GM12878 (cell line): ENCODE measurements around the gene FGR. TPM values are rescaled to one million over a fixed set of nuclear protein-coding genes. Genes with fewer than 3 reads are reported as not detected.

ENCODE experiments used
- ATAC-seq: fragments of 200-7000 bp; cut with Tn5 transposase; 3 replicates; pipeline ENCODE4 v1.9.1; 2020; ENCODE audit warnings: mild to moderate bottlenecking, moderate library complexity
- BruUV-seq: library from RNA; stranded (reverse); fragments of 400-500 nt; replicated peaks from 2 replicates; lab custom pipeline; 2021; lab: Mats Ljungman, UMichigan
- CTCF ChIA-PET: fragments of 300-600 bp; sonication (Branson Sonifier 250); formaldehyde crosslinking; extraction: SDS; loops from one replicate; lab custom pipeline; 2021; ENCODE audit warnings: inconsistent platforms; lab: Yijun Ruan, JAX
- POLR2A ChIA-PET: fragments of 350-600 bp; formaldehyde crosslinking; extraction: SDS; loops from one replicate; lab custom pipeline; 2021; ENCODE audit warnings: inconsistent platforms; lab: Charles Lee
- RAD21 ChIA-PET: fragments of 300-600 bp; sonication (Branson Sonifier 250); formaldehyde crosslinking; loops from one replicate; lab custom pipeline; 2023; ENCODE audit warnings: antibody characterized with exemption; ENCODE audit not compliant: unreplicated experiment; lab: Charles Lee
- SMC1A ChIA-PET: fragments of 300-600 bp; sonication (Branson Sonifier 250); formaldehyde crosslinking; loops from one replicate; lab custom pipeline; 2023; ENCODE audit not compliant: unreplicated experiment, uncharacterized antibody; lab: Charles Lee
- DNase-seq: peaks from one replicate; pipeline ENCODE4 v3.0.0-alpha.2; 2011; ENCODE audit warnings: low read depth, low spot score
- FAIRE-seq: peaks from 3 replicates; lab custom pipeline; 2011; peaks lifted over from hg19 to GRCh38; lab: Jason Lieb, UNC
- H2AFZ ChIP-seq: 2 replicates; pipeline ENCODE4 v1.6.0; 2011; ENCODE audit warnings: low read depth, low read length, control low read depth; ENCODE audit not compliant: control insufficient read depth
- H3K27ac ChIP-seq: 2 replicates; pipeline ENCODE4 v1.5.1; 2011; ENCODE audit warnings: control low read depth; ENCODE audit not compliant: control insufficient read depth, insufficient read depth
- H3K27me3 ChIP-seq, 2 experiments: replicated peaks in 1 of 2; 2 replicates each; pipeline versions ENCODE4 v1.6.0 to v1.6.1; 2011; ENCODE audit warnings: low read length in 1 of 2; ENCODE audit not compliant: control insufficient read depth in 2 of 2, insufficient read depth in 2 of 2
- H3K36me3 ChIP-seq, 2 experiments: 2 replicates each; pipeline ENCODE4 v1.5.1; 2011; ENCODE audit warnings: low read length in 1 of 2; ENCODE audit not compliant: control insufficient read depth in 2 of 2, insufficient read depth in 2 of 2
- H3K4me1 ChIP-seq: 2 replicates; pipeline ENCODE4 v1.6.1; 2011; ENCODE audit warnings: mild to moderate bottlenecking, low read length, moderate library complexity, mixed read lengths; ENCODE audit not compliant: control insufficient read depth, insufficient read depth
- H3K4me2 ChIP-seq: 2 replicates; pipeline ENCODE4 v1.6.0; 2011; ENCODE audit warnings: control low read depth; ENCODE audit not compliant: control insufficient read depth, insufficient read depth
- H3K4me3 ChIP-seq: fragments of 200-600 bp; sonication (generic); 2 replicates; pipeline ENCODE4 v1.5.1; 2016
- H3K79me2 ChIP-seq: 2 replicates; pipeline ENCODE4 v1.6.0; 2011; ENCODE audit warnings: low read length; ENCODE audit not compliant: control insufficient read depth, insufficient read depth
- H3K9ac ChIP-seq: 2 replicates; pipeline ENCODE4 v1.8.0; 2011; ENCODE audit warnings: low read length, control low read depth, mixed read lengths; ENCODE audit not compliant: control insufficient read depth, insufficient read depth
- H3K9me3 ChIP-seq: replicated peaks from 3 replicates; pipeline ENCODE4 v1.5.1; 2011; ENCODE audit warnings: mild to moderate bottlenecking, low read length; ENCODE audit not compliant: control insufficient read depth, insufficient read depth
- H4K20me1 ChIP-seq: 2 replicates; pipeline ENCODE4 v1.6.0; 2011; ENCODE audit not compliant: control insufficient read depth, insufficient read depth
- HDGF ChIP-seq: fragments of 450-650 bp; IDR thresholded peaks from 2 replicates; pipeline ENCODE4 v1.6.1; 2016; ENCODE audit warnings: antibody characterized with exemption
- MTA2 ChIP-seq: fragments of 450-650 bp; IDR thresholded peaks from 2 replicates; pipeline ENCODE4 v1.6.1; 2016; ENCODE audit warnings: low read depth, mild to moderate bottlenecking, moderate library complexity
- MYC ChIP-seq: IDR thresholded peaks from 2 replicates; pipeline ENCODE4 v1.6.1; 2011; ENCODE audit warnings: mild to moderate bottlenecking, low read length, moderate library complexity, inconsistent platforms; ENCODE audit not compliant: insufficient read depth, insufficient replicate concordance, insufficient read length, severe bottlenecking
- SRF ChIP-seq, 2 experiments: IDR thresholded peaks; 2 replicates each; pipeline ENCODE4 v1.6.1; 2011; ENCODE audit warnings: low read depth in 2 of 2, low read length in 2 of 2, mild to moderate bottlenecking in 1 of 2, moderate library complexity in 1 of 2
- ZBTB40 ChIP-seq: fragments of 450-650 bp; IDR thresholded peaks from 2 replicates; pipeline ENCODE4 v1.6.1; 2016; ENCODE audit warnings: mild to moderate bottlenecking, moderate library complexity, borderline replicate concordance
- ZNF24 ChIP-seq: fragments of 450-650 bp; IDR thresholded peaks from 2 replicates; pipeline ENCODE4 v1.6.1; 2017; ENCODE audit warnings: antibody characterized with exemption, mild to moderate bottlenecking
- WGBS: methylation state at CpG from one replicate; pipeline ENCODE4 v1.1.6; 2016; ENCODE audit warnings: low lambda C conversion rate; ENCODE audit not compliant: insufficient replicate concordance, insufficient coverage; ENCODE audit errors: missing lambda C conversion rate; 5-methylcytosine and 5-hydroxymethylcytosine counted together
- in situ Hi-C: fragments of 300-500 bp; cut with MboI; formaldehyde crosslinking; loops from 9 replicates; pipeline ENCODE4 v1.14.3; 2018; ENCODE audit warnings: mixed read lengths
- intact Hi-C: fragments of 100-400 bp; cut with micrococcal nuclease; formaldehyde crosslinking; loops from one replicate; pipeline ENCODE4 v1.14.2; 2022; ENCODE audit not compliant: unreplicated experiment
- polyA plus RNA-seq, 11 experiments: library from polyadenylated mRNA; depleted of rRNA in 4 of 11; unstranded in 6 of 11; stranded (reverse) in 5 of 11; fragments of >200 nt; fragmentation: Nextera tagmentation in 4 of 11; fragmentation: Illumina TruSeq in 1 of 11; extraction: Ambion mirVana in 4 of 11; extraction: Trizol in 1 of 11; gene quantifications; 1 replicate in 1 of 11; 2 replicates in 10 of 11; pipeline versions ENCODE4 v1.2.1 to v1.2.3, GENCODE V29; 2011 to 2016; ENCODE audit warnings: inconsistent platforms in 2 of 11, missing spikeins in 2 of 11, low read depth in 1 of 11
- total RNA-seq, 4 experiments: library from RNA; depleted of rRNA in 3 of 4; stranded (reverse); fragments of >200 nt in 3 of 4; fragmentation: Illumina TruSeq in 1 of 4; extraction: Trizol in 1 of 4; gene quantifications; 2 replicates each; pipeline versions ENCODE4 v1.2.1 to v1.2.3, GENCODE V29; 2013 to 2021
- TF ChIP-seq, protein P1 (sequence below): fragments of 450-650 bp; formaldehyde crosslinking; IDR thresholded peaks from 2 replicates; pipeline ENCODE4 v1.5.0; 2022; ENCODE audit warnings: mild to moderate bottlenecking, missing genetic modification characterization

The FGR gene
- total and polyA plus RNA-seq, 10 of the 15 experiments (the other 5 are each of a cell fraction or from before 2014, with no cell fraction given), result 10.9 to 193 (median 74.7) TPM

DNA sequence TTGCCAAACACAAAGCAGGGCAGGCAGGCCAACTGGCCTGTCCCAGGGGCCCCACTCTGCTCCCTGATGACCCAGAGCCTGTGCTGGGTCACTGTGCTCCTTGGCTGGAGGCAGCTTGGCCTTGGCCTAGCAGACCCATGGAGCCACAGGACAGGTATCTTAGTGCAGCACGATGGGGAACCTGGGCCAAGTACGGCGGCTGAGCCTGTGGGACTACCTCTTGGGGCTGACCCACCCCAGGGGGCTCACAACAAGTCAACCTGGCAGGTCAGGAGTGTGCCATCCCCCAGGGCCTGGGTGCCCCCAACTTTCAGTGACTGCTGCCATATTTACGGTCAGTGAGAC, 10.1 kb upstream of the FGR start:
- in situ Hi-C loops, result no loop called here
- no peaks in the 10 kb centered on the region for H3K79me2 ChIP-seq
- peaks cover 11% of the 10 kb centered on the region for H3K4me1 ChIP-seq
- 98% methylated on average over 4 of the region's 4 CpGs for WGBS
- intact Hi-C loops, result no loop called here
- ATAC-seq (no peak; the same call in 2 of the 3 replicates), FAIRE-seq (no peak), DNase-seq (no peak)
- H2AFZ ChIP-seq, result no peak overlapping the region
- H3K9ac ChIP-seq, result no peak overlapping the region
- CTCF ChIA-PET, result interaction anchor here (1.8 to 6.0 kb wide), 4 partner anchors 12 to 38 kb away, joined by 10 to 43 read pairs (median 27); no protein-coding TSS in a partner anchor
- no peak overlapping the region for H3K27ac ChIP-seq
- POLR2A ChIA-PET, result interaction anchor here (2.4 kb wide), 1 partner anchor 11 kb away, joined by 6 read pairs; no protein-coding TSS in a partner anchor
- no peaks in the 10 kb centered on the region for H3K27me3 ChIP-seq
- H4K20me1 ChIP-seq, result no peaks in the 10 kb centered on the region
- no peaks in the 10 kb centered on the region for H3K9me3 ChIP-seq
- H3K4me3 ChIP-seq, result no peak overlapping the region
- H3K36me3 ChIP-seq, result no peaks in the 10 kb centered on the region
- TF ChIP-seq SRF (IDR thresholded peaks at IDR 0.05; ENCODE audit: low read depth in 2 of 2, low read length in 2 of 2) (no peak), ZNF24 (no peak), MYC (no peak), MTA2 (no peak)
- no peak overlapping the region for H3K4me2 ChIP-seq
- SMC1A ChIA-PET, result interaction anchor here (0.9 to 2.1 kb wide), 5 partner anchors 8 to 24 kb away, joined by 5 to 28 read pairs (median 6); no protein-coding TSS in a partner anchor
- no TSS peak for BruUV-seq
- RAD21 ChIA-PET, result interaction anchor here (0.7 to 2.1 kb wide), 3 partner anchors 15 to 18 kb away, joined by 3 to 25 read pairs (median 4); no protein-coding TSS in a partner anchor

DNA sequence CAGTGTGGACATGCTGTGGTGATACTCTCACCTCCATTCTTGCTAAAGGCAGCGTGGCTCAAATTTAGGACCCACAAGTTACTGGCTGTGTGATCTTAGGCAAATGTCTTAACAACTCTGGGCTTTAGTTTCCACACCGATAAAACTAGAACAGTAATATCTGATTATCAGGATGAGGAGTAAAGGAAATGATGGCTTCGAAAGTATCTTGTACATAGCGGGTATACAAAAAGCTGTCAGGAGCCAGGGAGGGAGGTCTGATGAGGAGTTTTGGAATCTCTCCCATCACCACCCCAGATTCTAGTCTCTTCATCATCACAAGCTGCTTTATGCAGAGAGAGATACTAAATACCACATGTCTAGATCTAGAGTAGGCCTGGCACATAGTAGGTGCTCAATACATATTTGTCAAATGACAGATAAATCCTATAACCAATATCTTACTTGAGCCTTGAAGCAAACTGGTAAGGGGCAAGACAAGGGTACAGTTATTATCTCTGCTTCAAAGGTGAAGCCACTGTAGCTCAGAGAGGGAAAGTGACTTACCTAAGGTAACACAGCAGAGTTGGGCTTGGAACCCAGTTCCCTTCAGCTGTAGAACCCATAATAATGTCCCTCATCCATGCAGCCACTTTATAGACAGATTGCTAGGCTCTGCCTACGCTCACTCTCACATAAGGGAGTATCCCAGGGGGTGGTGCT, 9.5 kb upstream of the FGR start:
- Histone ChIP-seq H3K27ac (no peak overlapping the region), H3K4me1 (peaks cover 8% of the 10 kb centered on the region), H3K79me2 (no peaks in the 10 kb centered on the region), H3K4me3 (no peak overlapping the region), H2AFZ (peak overlapping the region; percentile 69), H3K9me3 (no peaks in the 10 kb centered on the region), H3K4me2 (no peak overlapping the region), H3K36me3 (no peaks in the 10 kb centered on the region), H4K20me1 (no peaks in the 10 kb centered on the region), H3K27me3 (no peaks in the 10 kb centered on the region), H3K9ac (no peak overlapping the region)
- no peak for ATAC-seq
- no peak for FAIRE-seq
- SMC1A ChIA-PET, result interaction anchor here (0.9 to 2.1 kb wide), 6 partner anchors 9 to 24 kb away, joined by 5 to 28 read pairs (median 6); no protein-coding TSS in a partner anchor
- WGBS, result 74% methylated on average over 5 of the region's 5 CpGs
- in situ Hi-C loops, result no loop called here
- no peak for DNase-seq
- BruUV-seq, result no TSS peak
- intact Hi-C loops, result loop anchor here (1.0 kb wide), 1 partner anchor 15 kb away; no protein-coding TSS in a partner anchor
- RAD21 ChIA-PET, result interaction anchor here (0.7 to 2.1 kb wide), 5 partner anchors 14 to 81 kb away, joined by 3 to 25 read pairs (median 3); no protein-coding TSS in a partner anchor
- POLR2A ChIA-PET, result interaction anchor here (0.6 to 2.4 kb wide), 4 partner anchors 12 to 601 kb away, joined by 3 to 6 read pairs (median 4); no protein-coding TSS in a partner anchor
- CTCF ChIA-PET, result interaction anchor here (1.1 to 6.0 kb wide), 5 partner anchors 11 to 37 kb away, joined by 3 to 43 read pairs (median 19); no protein-coding TSS in a partner anchor
- TF ChIP-seq ZBTB40, result no peak
- TF ChIP-seq, protein P1, sequence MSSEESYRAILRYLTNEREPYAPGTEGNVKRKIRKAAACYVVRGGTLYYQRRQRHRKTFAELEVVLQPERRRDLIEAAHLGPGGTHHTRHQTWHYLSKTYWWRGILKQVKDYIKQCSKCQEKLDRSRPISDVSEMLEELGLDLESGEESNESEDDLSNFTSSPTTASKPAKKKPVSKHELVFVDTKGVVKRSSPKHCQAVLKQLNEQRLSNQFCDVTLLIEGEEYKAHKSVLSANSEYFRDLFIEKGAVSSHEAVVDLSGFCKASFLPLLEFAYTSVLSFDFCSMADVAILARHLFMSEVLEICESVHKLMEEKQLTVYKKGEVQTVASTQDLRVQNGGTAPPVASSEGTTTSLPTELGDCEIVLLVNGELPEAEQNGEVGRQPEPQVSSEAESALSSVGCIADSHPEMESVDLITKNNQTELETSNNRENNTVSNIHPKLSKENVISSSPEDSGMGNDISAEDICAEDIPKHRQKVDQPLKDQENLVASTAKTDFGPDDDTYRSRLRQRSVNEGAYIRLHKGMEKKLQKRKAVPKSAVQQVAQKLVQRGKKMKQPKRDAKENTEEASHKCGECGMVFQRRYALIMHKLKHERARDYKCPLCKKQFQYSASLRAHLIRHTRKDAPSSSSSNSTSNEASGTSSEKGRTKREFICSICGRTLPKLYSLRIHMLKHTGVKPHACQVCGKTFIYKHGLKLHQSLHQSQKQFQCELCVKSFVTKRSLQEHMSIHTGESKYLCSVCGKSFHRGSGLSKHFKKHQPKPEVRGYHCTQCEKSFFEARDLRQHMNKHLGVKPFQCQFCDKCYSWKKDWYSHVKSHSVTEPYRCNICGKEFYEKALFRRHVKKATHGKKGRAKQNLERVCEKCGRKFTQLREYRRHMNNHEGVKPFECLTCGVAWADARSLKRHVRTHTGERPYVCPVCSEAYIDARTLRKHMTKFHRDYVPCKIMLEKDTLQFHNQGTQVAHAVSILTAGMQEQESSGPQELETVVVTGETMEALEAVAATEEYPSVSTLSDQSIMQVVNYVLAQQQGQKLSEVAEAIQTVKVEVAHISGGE (CRISPR knock-in tag), result no peak
- no peak for TF ChIP-seq HDGF
